ENCODE data around the gene MMS22L. TPM values are rescaled to one million over a fixed set of nuclear protein-coding genes. Genes with fewer than 3 reads are reported as not detected.
A peak's percentile ranks its signal among the peaks of the same experiment; 100 is the strongest.

Gene MMS22L
- 15.5 and 17.9 TPM in 2 replicates for total RNA-seq

GRCh38 chr6:97282726-97283617 is at the start of gene MMS22L:
MMS22L (minus strand) TSS chr6:97283216; CDS start chr6:97282477, 739 bp downstream.
- ChIA-PET CTCF (no interaction called here), POLR2A (interaction anchor here (1.1 to 1.5 kb wide), 2 partner anchors 386 to 761 kb away, joined by 3 to 4 read pairs; no protein-coding TSS in a partner anchor)
- TF ChIP-seq, protein P1, sequence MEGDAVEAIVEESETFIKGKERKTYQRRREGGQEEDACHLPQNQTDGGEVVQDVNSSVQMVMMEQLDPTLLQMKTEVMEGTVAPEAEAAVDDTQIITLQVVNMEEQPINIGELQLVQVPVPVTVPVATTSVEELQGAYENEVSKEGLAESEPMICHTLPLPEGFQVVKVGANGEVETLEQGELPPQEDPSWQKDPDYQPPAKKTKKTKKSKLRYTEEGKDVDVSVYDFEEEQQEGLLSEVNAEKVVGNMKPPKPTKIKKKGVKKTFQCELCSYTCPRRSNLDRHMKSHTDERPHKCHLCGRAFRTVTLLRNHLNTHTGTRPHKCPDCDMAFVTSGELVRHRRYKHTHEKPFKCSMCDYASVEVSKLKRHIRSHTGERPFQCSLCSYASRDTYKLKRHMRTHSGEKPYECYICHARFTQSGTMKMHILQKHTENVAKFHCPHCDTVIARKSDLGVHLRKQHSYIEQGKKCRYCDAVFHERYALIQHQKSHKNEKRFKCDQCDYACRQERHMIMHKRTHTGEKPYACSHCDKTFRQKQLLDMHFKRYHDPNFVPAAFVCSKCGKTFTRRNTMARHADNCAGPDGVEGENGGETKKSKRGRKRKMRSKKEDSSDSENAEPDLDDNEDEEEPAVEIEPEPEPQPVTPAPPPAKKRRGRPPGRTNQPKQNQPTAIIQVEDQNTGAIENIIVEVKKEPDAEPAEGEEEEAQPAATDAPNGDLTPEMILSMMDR (IDR thresholded peaks at IDR 0.05): no peak
- Mint-ChIP-seq H3K27me3 (no peaks in the 10 kb centered on the region), H3K36me3 (ENCODE audit: low read depth) (peaks cover 15% of the 10 kb centered on the region), H3K4me3 (peak within 1 kb of the TSS; percentile 91), H3K4me1 (peaks cover 21% of the 10 kb centered on the region), H3K27ac (peak within 1 kb of the TSS; percentile 87), H3K9me3 (no peaks in the 10 kb centered on the region)
- intact Hi-C loops (cut with micrococcal nuclease): loop anchor here (1.0 to 5.0 kb wide), 9 partner anchors 76 to 1706 kb away; partner anchors contain the start of genes FBXL4, KLHL32, MANEA and NDUFAF4
- DNase-seq (peak; percentile 83), ATAC-seq (ENCODE audit: low read depth) (peak; percentile 98)

GRCh38 chr6:97322811-97323210 is 39.8 kb upstream of the MMS22L start:
- H3K4me1 Mint-ChIP-seq: no peaks in the 10 kb centered on the region
- intact Hi-C loops (cut with micrococcal nuclease): no loop called here
- ChIA-PET POLR2A (no interaction called here), CTCF (no interaction called here)
- no peak overlapping the region for H3K27ac Mint-ChIP-seq
- DNase-seq (no peak), ATAC-seq (ENCODE audit: low read depth) (no peak)
- H3K27me3 Mint-ChIP-seq: peaks cover 3% of the 10 kb centered on the region
- TF ChIP-seq, protein P1 (IDR thresholded peaks at IDR 0.05): no peak
- peaks cover 3% of the 10 kb centered on the region for H3K9me3 Mint-ChIP-seq
- no peaks in the 10 kb centered on the region for H3K36me3 Mint-ChIP-seq (ENCODE audit: low read depth)
- no peak overlapping the region for H3K4me3 Mint-ChIP-seq

DNA sequence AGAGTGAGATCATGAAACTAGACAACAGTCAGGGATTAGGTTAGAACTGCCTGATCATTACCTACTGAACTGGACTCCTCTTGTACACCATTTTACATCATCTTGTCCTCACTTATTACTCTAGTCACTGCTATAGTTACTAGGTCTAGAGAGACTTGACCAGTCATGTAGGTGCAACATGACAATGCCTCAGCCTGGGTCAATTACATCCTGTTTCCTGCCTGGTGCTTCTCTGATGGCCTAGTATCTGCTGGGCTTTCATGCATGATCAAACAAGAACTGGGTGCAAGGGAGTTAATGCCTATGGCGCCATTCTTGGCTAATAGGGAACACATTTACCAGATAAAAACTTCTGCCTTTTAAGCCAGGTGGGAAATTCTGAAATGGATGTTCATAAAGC is 39.2 kb upstream of the MMS22L start:
- CTCF ChIA-PET: no interaction called here
- H3K4me1 Mint-ChIP-seq: no peaks in the 10 kb centered on the region
- TF ChIP-seq, protein P1 (IDR thresholded peaks at IDR 0.05): no peak
- H3K4me3 Mint-ChIP-seq: no peak overlapping the region
- H3K9me3 Mint-ChIP-seq: no peaks in the 10 kb centered on the region
- no peaks in the 10 kb centered on the region for H3K36me3 Mint-ChIP-seq (ENCODE audit: low read depth)
- peaks cover 3% of the 10 kb centered on the region for H3K27me3 Mint-ChIP-seq
- POLR2A ChIA-PET: no interaction called here
- DNase-seq: no peak
- ATAC-seq (ENCODE audit: low read depth): no peak
- intact Hi-C loops (cut with micrococcal nuclease): no loop called here
- H3K27ac Mint-ChIP-seq: no peak overlapping the region

- no peaks in the 10 kb centered on the region for H3K36me3 Mint-ChIP-seq (ENCODE audit: low read depth)
- H3K27ac Mint-ChIP-seq: no peak overlapping the region
- peaks cover 3% of the 10 kb centered on the region for H3K27me3 Mint-ChIP-seq
- TF ChIP-seq, protein P1 (IDR thresholded peaks at IDR 0.05): no peak
- CTCF ChIA-PET: no interaction called here
- intact Hi-C loops (cut with micrococcal nuclease): no loop called here
- H3K4me3 Mint-ChIP-seq: no peak overlapping the region
- no peak for ATAC-seq (ENCODE audit: low read depth)
- no peaks in the 10 kb centered on the region for H3K9me3 Mint-ChIP-seq
- no peak for DNase-seq
- POLR2A ChIA-PET: no interaction called here
- no peaks in the 10 kb centered on the region for H3K4me1 Mint-ChIP-seq
Observed at GRCh38 chr6:97316978-97317377, 34.0 kb upstream of the MMS22L start.

GRCh38 chr6:97312241-97312640 is 29.2 kb upstream of the MMS22L start:
- intact Hi-C loops (cut with micrococcal nuclease): no loop called here
- CTCF ChIA-PET: no interaction called here
- POLR2A ChIA-PET: no interaction called here
- no peak for DNase-seq
- ATAC-seq (ENCODE audit: low read depth): no peak
- H3K9me3 Mint-ChIP-seq: no peaks in the 10 kb centered on the region
- no peak overlapping the region for H3K4me3 Mint-ChIP-seq
- TF ChIP-seq, protein P1 (IDR thresholded peaks at IDR 0.05): no peak
- no peaks in the 10 kb centered on the region for H3K27me3 Mint-ChIP-seq
- H3K27ac Mint-ChIP-seq: no peak overlapping the region
- H3K36me3 Mint-ChIP-seq (ENCODE audit: low read depth): no peaks in the 10 kb centered on the region
- H3K4me1 Mint-ChIP-seq: no peaks in the 10 kb centered on the region
